Naive thymus-derived CD4-positive, alpha-beta T cell (primary cell): ENCODE data around the gene TEKT3. TPM values are rescaled to one million over a fixed set of nuclear protein-coding genes. Genes with fewer than 3 reads are reported as not detected.

Source experiments
- ATAC-seq: fragments of 150-1000 bp; cut with Tn5 transposase; 2 replicates; pipeline ENCODE4 v1.10.0; 2021; ENCODE audit warnings: mild to moderate bottlenecking, moderate library complexity
- CTCF ChIA-PET: fragments of 350-600 bp; sonication (Branson Sonifier 250); formaldehyde crosslinking; loops from one replicate; lab custom pipeline; 2021; ENCODE audit warnings: antibody characterized with exemption; lab: Charles Lee
- POLR2A ChIA-PET: fragments of 350-600 bp; sonication (Branson Sonifier 250); formaldehyde crosslinking; loops from one replicate; lab custom pipeline; 2021; ENCODE audit warnings: antibody characterized with exemption, inconsistent platforms; lab: Charles Lee
- DNase-seq, 9 donors: peaks; one replicate each; pipeline versions ENCODE4 v3.0.0 to v3.0.0-alpha.2; 2020 to 2022; ENCODE audit warnings: mixed read lengths in 1 of 9
- H3K27ac ChIP-seq: one replicate; pipeline ENCODE4 v1.7.0; 2013; ENCODE audit warnings: mild to moderate bottlenecking, low read depth, low read length, moderate library complexity
- H3K27me3 ChIP-seq, 2 donors: one replicate each; pipeline ENCODE4 v1.7.0; 2013; ENCODE audit warnings: low read length in 2 of 2, mild to moderate bottlenecking in 2 of 2, moderate library complexity in 2 of 2; ENCODE audit not compliant: control insufficient read depth in 2 of 2, insufficient read depth in 2 of 2
- H3K36me3 ChIP-seq, 3 experiments: 1 replicate in 2 of 3; 2 replicates in 1 of 3; pipeline ENCODE4 v1.7.0; 2013; ENCODE audit warnings: low read length in 3 of 3, mild to moderate bottlenecking in 3 of 3, moderate library complexity in 1 of 3; ENCODE audit not compliant: insufficient read depth in 3 of 3, control insufficient read depth in 2 of 3
- H3K4me1 ChIP-seq, 2 donors: one replicate each; pipeline ENCODE4 v1.7.0; 2013; ENCODE audit warnings: low read length in 2 of 2, mild to moderate bottlenecking in 2 of 2, moderate library complexity in 1 of 2; ENCODE audit not compliant: control insufficient read depth in 2 of 2, insufficient read depth in 2 of 2
- H3K4me3 ChIP-seq: 2 replicates; pipeline ENCODE4 v1.7.0; 2013; ENCODE audit warnings: mild to moderate bottlenecking, low read length
- H3K9me3 ChIP-seq, 3 experiments: 1 replicate in 2 of 3; 2 replicates in 1 of 3; pipeline ENCODE4 v1.7.0; 2013; ENCODE audit warnings: low read length in 3 of 3; ENCODE audit not compliant: control insufficient read depth in 2 of 3
- H3K27ac Mint-ChIP-seq, 9 donors: one replicate each; pipeline ENCODE4 v1.8.0; 2020 to 2022; ENCODE audit warnings: mixed read lengths in 9 of 9, mild to moderate bottlenecking in 8 of 9, moderate library complexity in 5 of 9, inconsistent platforms in 2 of 9
- H3K27me3 Mint-ChIP-seq, 5 donors: one replicate each; pipeline ENCODE4 v1.8.0; 2021 to 2022; ENCODE audit warnings: mixed read lengths in 5 of 5, mild to moderate bottlenecking in 1 of 5
- H3K36me3 Mint-ChIP-seq, 5 donors: one replicate each; pipeline ENCODE4 v1.8.0; 2020 to 2022; ENCODE audit warnings: mixed read lengths in 5 of 5, mild to moderate bottlenecking in 3 of 5, inconsistent platforms in 1 of 5
- H3K4me1 Mint-ChIP-seq, 7 donors: one replicate each; pipeline ENCODE4 v1.8.0; 2020 to 2022; ENCODE audit warnings: mixed read lengths in 7 of 7, mild to moderate bottlenecking in 3 of 7, inconsistent platforms in 1 of 7
- H3K4me3 Mint-ChIP-seq, 10 donors: one replicate each; pipeline ENCODE4 v1.8.0; 2020 to 2022; ENCODE audit warnings: mild to moderate bottlenecking in 10 of 10, mixed read lengths in 10 of 10, moderate library complexity in 6 of 10, inconsistent platforms in 2 of 10
- H3K9me3 Mint-ChIP-seq, 11 donors: one replicate each; pipeline ENCODE4 v1.8.0; 2020 to 2022; ENCODE audit warnings: mixed read lengths in 11 of 11, mild to moderate bottlenecking in 4 of 11, inconsistent platforms in 1 of 11, moderate library complexity in 1 of 11
- intact Hi-C, 2 donors: fragments of 100-400 bp; cut with micrococcal nuclease; formaldehyde crosslinking; loops; one replicate each; pipeline ENCODE4 v1.15.1; 2023
- polyA plus RNA-seq, 2 donors: library from polyadenylated mRNA; unstranded; fragments of 300-500 nt; fragmentation: Illumina TruSeq; gene quantifications; one replicate each; pipeline ENCODE4 v1.2.3, GENCODE V29; 2021
- total RNA-seq, 6 experiments: library from RNA in 5 of 6; stranded (reverse) in 5 of 6; gene quantifications; 1 replicate in 5 of 6; 2 replicates in 1 of 6; pipeline ENCODE4 v1.2.3 and lab custom pipeline; 2021 to 2026

The TEKT3 gene
- total and polyA plus RNA-seq, 7 experiments from 2014 or later: 0.37 to 0.57 (median 0.49) TPM; not detected in 4

DNA sequence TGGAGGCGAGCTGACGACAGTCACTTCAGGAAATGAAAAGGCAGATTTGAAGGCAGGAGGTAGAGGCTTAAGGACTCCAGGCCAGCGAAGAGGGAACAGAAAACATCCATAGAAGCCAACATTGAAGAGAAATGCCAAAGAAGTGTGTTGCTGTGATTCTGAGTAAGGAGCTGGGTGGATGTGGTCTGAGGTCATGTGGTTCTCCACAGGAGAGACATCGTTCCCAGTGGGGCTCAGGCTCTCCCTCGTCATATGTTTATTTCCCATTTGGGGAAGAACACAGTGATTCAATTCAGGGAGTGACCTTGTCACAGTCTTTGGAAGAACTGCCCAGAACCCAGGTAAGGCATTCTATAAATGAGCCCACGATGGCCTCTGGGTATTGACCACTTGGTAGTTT lies 69.7 kb downstream of the TEKT3 start:
- ATAC-seq (no peak), DNase-seq (no peak)
- Histone ChIP-seq H3K9me3 (no peaks in the 10 kb centered on the region), H3K4me3 (no peak overlapping the region), H3K27ac (no peak overlapping the region), H3K27me3 (no peaks in the 10 kb centered on the region), H3K36me3 (no peaks in the 10 kb centered on the region), H3K4me1 (no peaks in the 10 kb centered on the region)
- Mint-ChIP-seq H3K4me1 (peaks cover 0 to 11% (median 0%) of the 10 kb centered on the region in 7 donors), H3K4me3 (no peak overlapping the region), H3K36me3 (no peaks in the 10 kb centered on the region), H3K27me3 (peaks cover 16 to 38% (median 22%) of the 10 kb centered on the region in 5 donors), H3K27ac (no peak overlapping the region), H3K9me3 (peaks cover 0 to 17% (median 7%) of the 10 kb centered on the region in 11 donors)
- intact Hi-C loops: no loop called here
- CTCF ChIA-PET: no interaction called here
- POLR2A ChIA-PET: no interaction called here

DNA sequence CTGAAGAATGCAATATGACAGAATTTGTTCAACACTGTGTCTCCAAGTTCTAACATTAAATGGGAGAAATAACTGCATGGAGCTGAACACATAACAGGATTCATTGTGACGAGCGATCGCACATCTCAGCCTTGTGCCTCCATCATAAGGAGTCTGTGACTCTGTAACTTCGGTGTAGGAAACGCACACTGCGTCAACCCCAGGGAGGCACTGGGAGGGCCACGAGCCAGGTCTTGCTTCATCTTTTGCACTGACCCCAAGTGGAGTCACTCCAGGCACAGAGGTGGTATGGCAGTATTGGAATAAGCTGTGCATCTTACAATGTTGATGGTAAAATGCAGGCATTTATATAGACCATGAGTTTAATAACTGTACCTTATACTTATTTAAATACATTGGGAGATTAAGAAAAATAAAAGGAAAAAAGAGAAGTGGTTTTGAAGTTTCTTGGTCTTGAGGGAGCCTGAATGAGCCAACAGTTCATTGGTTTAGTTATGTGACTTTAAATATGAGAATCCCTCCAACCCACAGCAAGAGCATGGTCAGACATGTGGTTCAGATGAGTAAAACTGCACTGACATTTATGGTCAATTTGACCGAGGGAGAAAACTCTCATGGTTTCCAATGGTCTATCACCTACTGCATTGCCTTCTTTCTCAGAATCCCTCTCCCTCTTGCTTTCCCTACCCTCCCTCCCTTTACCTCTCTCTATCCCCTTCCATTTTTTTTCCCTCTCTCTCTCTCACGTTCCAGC lies 70.6 kb downstream of the TEKT3 start:
- no peak for DNase-seq
- Mint-ChIP-seq H3K36me3 (no peaks in the 10 kb centered on the region), H3K9me3 (peaks cover 0 to 12% (median 3%) of the 10 kb centered on the region in 11 donors), H3K4me3 (no peak overlapping the region), H3K27ac (no peak overlapping the region), H3K27me3 (peaks cover 19 to 42% (median 25%) of the 10 kb centered on the region in 5 donors), H3K4me1 (peaks cover 0 to 11% (median 0%) of the 10 kb centered on the region in 7 donors)
- H3K4me3 ChIP-seq: no peak overlapping the region
- H3K27me3 ChIP-seq: no peaks in the 10 kb centered on the region
- CTCF ChIA-PET: no interaction called here
- no peaks in the 10 kb centered on the region for H3K4me1 ChIP-seq
- POLR2A ChIA-PET: no interaction called here
- H3K27ac ChIP-seq: no peak overlapping the region
- H3K9me3 ChIP-seq: no peaks in the 10 kb centered on the region
- no peak for ATAC-seq
- intact Hi-C loops: no loop called here
- no peaks in the 10 kb centered on the region for H3K36me3 ChIP-seq

- Mint-ChIP-seq H3K27ac (no peak overlapping the region), H3K27me3 (peaks cover 30 to 50% (median 36%) of the 10 kb centered on the region in 5 donors), H3K4me1 (peaks cover 0 to 11% (median 0%) of the 10 kb centered on the region in 7 donors), H3K36me3 (no peaks in the 10 kb centered on the region), H3K4me3 (no peak overlapping the region), H3K9me3 (peaks cover 0 to 9% (median 1%) of the 10 kb centered on the region in 11 donors)
- ChIA-PET POLR2A (no interaction called here), CTCF (no interaction called here)
- Histone ChIP-seq H3K27me3 (no peaks in the 10 kb centered on the region), H3K9me3 (no peaks in the 10 kb centered on the region), H3K4me1 (no peaks in the 10 kb centered on the region), H3K4me3 (no peak overlapping the region), H3K27ac (no peak overlapping the region), H3K36me3 (no peaks in the 10 kb centered on the region)
- no peak for ATAC-seq
- DNase-seq: no peak
- intact Hi-C loops: no loop called here
Measured at GRCh38 chr17:15269780-15270089, 71.7 kb downstream of the TEKT3 start.

DNA sequence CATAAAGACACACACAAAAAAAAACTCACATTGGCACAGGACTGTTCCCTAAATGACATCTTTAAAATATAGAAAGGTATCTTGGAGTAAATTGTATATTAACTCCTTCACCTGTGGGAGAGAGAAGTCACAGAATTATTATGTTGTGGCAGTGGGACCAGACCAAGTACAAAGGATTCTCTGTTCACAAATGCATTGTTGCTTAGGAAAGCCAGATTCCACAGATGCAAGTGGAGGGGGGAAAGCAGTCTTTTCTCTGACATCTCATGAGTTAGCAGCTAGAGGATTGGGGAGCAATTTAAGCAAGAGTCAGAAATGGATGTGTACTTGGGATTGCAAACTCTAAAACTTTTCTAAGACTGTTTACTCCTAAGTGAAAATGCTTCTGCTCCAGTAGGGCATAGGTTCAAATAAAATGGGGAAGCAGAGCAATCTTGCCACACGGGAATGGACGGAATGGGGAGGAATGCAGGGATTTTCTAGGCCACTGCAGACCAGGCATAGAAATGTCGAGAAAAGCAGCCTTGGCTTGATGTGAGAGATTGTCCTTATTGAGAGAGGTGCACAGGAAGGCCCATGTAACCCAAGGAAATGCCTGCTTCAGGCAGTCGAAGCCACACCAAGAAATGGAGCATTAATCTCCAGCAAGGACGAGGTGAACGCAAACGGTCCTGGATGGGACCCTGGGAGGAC lies 72.2 kb downstream of the TEKT3 start:
- DNase-seq: no peak
- ATAC-seq: no peak
- Mint-ChIP-seq H3K9me3 (peaks cover 0 to 6% (median 0%) of the 10 kb centered on the region in 11 donors), H3K4me3 (no peak overlapping the region), H3K4me1 (peaks cover 0 to 11% (median 0%) of the 10 kb centered on the region in 7 donors), H3K36me3 (no peaks in the 10 kb centered on the region), H3K27ac (no peak overlapping the region), H3K27me3 (peaks cover 35 to 55% (median 41%) of the 10 kb centered on the region in 5 donors)
- Histone ChIP-seq H3K4me1 (no peaks in the 10 kb centered on the region), H3K36me3 (no peaks in the 10 kb centered on the region), H3K27me3 (no peaks in the 10 kb centered on the region), H3K9me3 (no peaks in the 10 kb centered on the region), H3K27ac (no peak overlapping the region), H3K4me3 (no peak overlapping the region)
- POLR2A ChIA-PET: no interaction called here
- CTCF ChIA-PET: no interaction called here
- intact Hi-C loops: no loop called here

GRCh38 chr17:15268461-15268860 lies 72.9 kb downstream of the TEKT3 start:
- Mint-ChIP-seq H3K4me1 (peaks cover 0 to 11% (median 0%) of the 10 kb centered on the region in 7 donors), H3K27ac (no peak overlapping the region), H3K27me3 (peaks cover 41 to 50% (median 45%) of the 10 kb centered on the region in 5 donors), H3K4me3 (no peak overlapping the region), H3K36me3 (no peaks in the 10 kb centered on the region), H3K9me3 (peaks cover 0 to 2% (median 0%) of the 10 kb centered on the region in 11 donors)
- Histone ChIP-seq H3K9me3 (no peaks in the 10 kb centered on the region), H3K27me3 (no peaks in the 10 kb centered on the region), H3K36me3 (no peaks in the 10 kb centered on the region), H3K27ac (no peak overlapping the region), H3K4me3 (no peak overlapping the region), H3K4me1 (no peaks in the 10 kb centered on the region)
- ChIA-PET POLR2A (no interaction called here), CTCF (no interaction called here)
- intact Hi-C loops: no loop called here
- DNase-seq (no peak), ATAC-seq (no peak)

DNA sequence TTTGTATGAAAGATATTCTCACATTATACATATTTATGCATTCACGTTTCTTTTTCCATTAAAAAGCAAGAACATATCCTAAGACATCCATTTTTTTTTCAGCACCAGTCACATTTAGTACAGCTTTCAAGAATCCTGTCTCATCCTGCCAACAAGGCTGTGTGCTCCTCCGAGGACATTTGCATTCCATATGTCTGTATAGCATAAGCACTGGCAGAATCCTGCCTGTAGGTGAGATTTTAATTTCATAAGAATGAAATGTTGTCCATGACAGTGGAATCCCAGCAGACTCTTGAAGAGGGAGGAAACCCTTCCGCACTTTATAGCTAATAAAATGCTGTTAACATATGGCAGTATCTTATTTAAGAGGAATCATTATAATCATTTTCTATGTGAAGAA lies 73.4 kb downstream of the TEKT3 start:
- H3K36me3 ChIP-seq: no peaks in the 10 kb centered on the region
- peaks cover 0 to 11% (median 0%) of the 10 kb centered on the region in 7 donors for H3K4me1 Mint-ChIP-seq
- H3K4me3 ChIP-seq: no peak overlapping the region
- POLR2A ChIA-PET: no interaction called here
- DNase-seq: no peak
- H3K27ac ChIP-seq: no peak overlapping the region
- H3K27me3 Mint-ChIP-seq: peaks cover 41 to 50% (median 48%) of the 10 kb centered on the region in 5 donors
- H3K4me3 Mint-ChIP-seq: no peak overlapping the region
- intact Hi-C loops: no loop called here
- no peaks in the 10 kb centered on the region for H3K27me3 ChIP-seq
- peaks cover 0 to 2% (median 0%) of the 10 kb centered on the region in 11 donors for H3K9me3 Mint-ChIP-seq
- H3K36me3 Mint-ChIP-seq: no peaks in the 10 kb centered on the region
- H3K4me1 ChIP-seq: no peaks in the 10 kb centered on the region
- ATAC-seq: no peak
- CTCF ChIA-PET: no interaction called here
- no peaks in the 10 kb centered on the region for H3K9me3 ChIP-seq
- H3K27ac Mint-ChIP-seq: no peak overlapping the region
